Breast epithelium (tissue), 4 donors: ENCODE measurements around the gene ACACB. TPM values are rescaled to one million over a fixed set of nuclear protein-coding genes. Genes with fewer than 3 reads are reported as not detected.

Experiments
- DNase-seq, 2 donors: peaks; one replicate each; pipeline ENCODE4 v3.0.0-alpha.2; 2019; ENCODE audit warnings: low spot score in 2 of 2
- H3K27ac ChIP-seq, 2 donors: fragments of 200-600 bp; sonication (generic) in 1 of 2; one replicate each; pipeline ENCODE4 v1.5.1; 2016 to 2019; ENCODE audit warnings: mild to moderate bottlenecking in 1 of 2
- H3K27me3 ChIP-seq, 2 donors: fragments of 200-600 bp; sonication (generic) in 1 of 2; one replicate each; pipeline versions ENCODE4 v1.5.1 to v1.6.0; 2017 to 2019; ENCODE audit warnings: control low read depth in 1 of 2, mild to moderate bottlenecking in 1 of 2
- H3K36me3 ChIP-seq: fragments of 200-600 bp; one replicate; pipeline ENCODE4 v1.5.1; 2019
- H3K4me1 ChIP-seq, 2 donors: fragments of 200-600 bp; sonication (generic); one replicate each; pipeline ENCODE4 v1.5.1; 2016 to 2019; ENCODE audit warnings: control low read depth in 1 of 2
- H3K4me3 ChIP-seq, 3 donors: fragments of 200-600 bp; sonication (generic); 1 replicate in 2 of 3; 2 replicates in 1 of 3; pipeline ENCODE4 v1.5.1; 2016 to 2019; ENCODE audit warnings: mild to moderate bottlenecking in 3 of 3, moderate library complexity in 2 of 3
- H3K9me3 ChIP-seq, 2 donors: fragments of 200-600 bp; sonication (generic) in 1 of 2; one replicate each; pipeline ENCODE4 v1.5.1; 2016 to 2019; ENCODE audit warnings: control low read depth in 1 of 2
- POLR2A ChIP-seq: fragments of 450-650 bp; IDR thresholded peaks from one replicate; pipeline ENCODE4 v1.6.1; 2016; ENCODE audit warnings: antibody characterized with exemption, mild to moderate bottlenecking, moderate library complexity
- POLR2AphosphoS5 ChIP-seq, 3 donors: sonication (generic); formaldehyde crosslinking; IDR thresholded peaks; one replicate each; pipeline ENCODE4 v1.6.1; 2017; ENCODE audit warnings: antibody characterized with exemption in 3 of 3
- intact Hi-C: fragments of 100-400 bp; cut with DNase I; formaldehyde crosslinking; loops from one replicate; pipeline ENCODE4 v1.15.1; 2023; ENCODE audit warnings: low total_unique reads
- total RNA-seq, 3 donors: library from RNA; depleted of rRNA; stranded (reverse); fragments of >200 nt; gene quantifications; one replicate each; pipeline ENCODE4 v1.1.0, GENCODE V29; 2016
- TF ChIP-seq, protein P1 (sequence below), 3 donors: fragments of 450-650 bp; IDR thresholded peaks; one replicate each; pipeline ENCODE4 v1.5.1; 2016 to 2017; ENCODE audit warnings: antibody characterized with exemption in 3 of 3, mild to moderate bottlenecking in 3 of 3, moderate library complexity in 3 of 3

The ACACB gene
- total RNA-seq, 3 donors from 2014 or later = 223 to 957 (median 301) TPM

- H3K4me1 ChIP-seq = no peaks in the 10 kb centered on the region
- intact Hi-C loops = no loop called here
- H3K4me3 ChIP-seq = no peak overlapping the region
- H3K27me3 ChIP-seq = no peaks in the 10 kb centered on the region
- H3K9me3 ChIP-seq = no peaks in the 10 kb centered on the region
- TF ChIP-seq POLR2AphosphoS5 (IDR thresholded peaks at IDR 0.05) = no peak
- H3K36me3 ChIP-seq = peaks cover 7% of the 10 kb centered on the region
- no peak for DNase-seq
- H3K27ac ChIP-seq = no peak overlapping the region
These were observed 105.0 kb downstream of the ACACB start for GRCh38 chr12:109221277-109221931.

DNA sequence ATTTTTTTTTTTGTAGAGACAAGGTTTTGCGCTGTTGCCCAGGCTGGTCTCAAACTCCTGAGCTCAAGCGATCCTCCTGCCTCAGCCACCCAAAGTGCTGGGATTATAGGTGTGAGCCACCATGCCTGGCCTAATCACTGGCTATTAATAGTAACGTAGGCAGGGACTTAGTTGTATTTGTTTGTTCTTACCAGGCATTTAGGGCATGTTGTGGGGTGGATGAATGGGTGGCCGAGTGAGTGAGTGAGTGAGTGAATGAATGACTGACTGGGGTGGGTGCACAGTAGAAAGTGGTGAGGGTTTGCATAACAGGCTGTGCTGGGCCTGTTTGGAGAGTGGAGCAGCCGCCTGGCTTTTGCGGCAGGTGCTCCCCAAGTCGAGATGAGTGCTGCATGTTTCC is 105.7 kb downstream of the ACACB start:
- TF ChIP-seq, protein P1, sequence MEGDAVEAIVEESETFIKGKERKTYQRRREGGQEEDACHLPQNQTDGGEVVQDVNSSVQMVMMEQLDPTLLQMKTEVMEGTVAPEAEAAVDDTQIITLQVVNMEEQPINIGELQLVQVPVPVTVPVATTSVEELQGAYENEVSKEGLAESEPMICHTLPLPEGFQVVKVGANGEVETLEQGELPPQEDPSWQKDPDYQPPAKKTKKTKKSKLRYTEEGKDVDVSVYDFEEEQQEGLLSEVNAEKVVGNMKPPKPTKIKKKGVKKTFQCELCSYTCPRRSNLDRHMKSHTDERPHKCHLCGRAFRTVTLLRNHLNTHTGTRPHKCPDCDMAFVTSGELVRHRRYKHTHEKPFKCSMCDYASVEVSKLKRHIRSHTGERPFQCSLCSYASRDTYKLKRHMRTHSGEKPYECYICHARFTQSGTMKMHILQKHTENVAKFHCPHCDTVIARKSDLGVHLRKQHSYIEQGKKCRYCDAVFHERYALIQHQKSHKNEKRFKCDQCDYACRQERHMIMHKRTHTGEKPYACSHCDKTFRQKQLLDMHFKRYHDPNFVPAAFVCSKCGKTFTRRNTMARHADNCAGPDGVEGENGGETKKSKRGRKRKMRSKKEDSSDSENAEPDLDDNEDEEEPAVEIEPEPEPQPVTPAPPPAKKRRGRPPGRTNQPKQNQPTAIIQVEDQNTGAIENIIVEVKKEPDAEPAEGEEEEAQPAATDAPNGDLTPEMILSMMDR (IDR thresholded peaks at IDR 0.05) = no peak
- TF ChIP-seq POLR2AphosphoS5 (IDR thresholded peaks at IDR 0.05) (no peak), POLR2A (no peak)
- peaks cover 7% of the 10 kb centered on the region for H3K36me3 ChIP-seq
- intact Hi-C loops = no loop called here
- H3K9me3 ChIP-seq = no peaks in the 10 kb centered on the region
- no peaks in the 10 kb centered on the region for H3K4me1 ChIP-seq
- H3K27ac ChIP-seq = no peak overlapping the region
- no peak overlapping the region for H3K4me3 ChIP-seq
- no peak for DNase-seq
- H3K27me3 ChIP-seq = no peaks in the 10 kb centered on the region

DNA sequence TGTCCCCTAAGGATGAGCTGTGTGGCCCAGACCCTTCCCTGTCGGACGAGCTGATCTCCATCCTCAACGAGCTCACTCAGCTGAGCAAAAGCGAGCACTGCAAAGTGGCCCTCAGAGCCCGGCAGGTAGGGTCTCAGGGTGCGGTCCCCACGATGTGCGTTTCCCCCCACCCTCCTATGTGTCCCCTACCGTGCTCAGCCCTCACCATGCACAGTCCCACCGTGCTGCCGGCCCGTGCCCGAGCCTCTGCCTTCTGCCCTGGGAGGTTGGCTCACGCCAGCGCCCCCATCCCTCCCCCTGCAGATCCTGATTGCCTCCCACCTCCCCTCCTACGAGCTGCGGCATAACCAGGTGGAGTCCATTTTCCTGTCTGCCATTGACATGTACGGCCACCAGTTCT is 106.1 kb downstream of the ACACB start:
- intact Hi-C loops = no loop called here
- DNase-seq = no peak
- Histone ChIP-seq H3K27me3 (no peaks in the 10 kb centered on the region), H3K4me3 (no peak overlapping the region), H3K9me3 (no peaks in the 10 kb centered on the region), H3K27ac (no peak overlapping the region), H3K36me3 (peaks cover 7% of the 10 kb centered on the region), H3K4me1 (no peaks in the 10 kb centered on the region)
- no peak for TF ChIP-seq POLR2AphosphoS5 (IDR thresholded peaks at IDR 0.05)
- TF ChIP-seq, protein P1 (IDR thresholded peaks at IDR 0.05) = no peak
- no peak for TF ChIP-seq POLR2A

- no peak for TF ChIP-seq POLR2AphosphoS5 (IDR thresholded peaks at IDR 0.05)
- TF ChIP-seq POLR2A = no peak
- TF ChIP-seq, protein P1 (IDR thresholded peaks at IDR 0.05) = no peak
- Histone ChIP-seq H3K27ac (no peak overlapping the region), H3K27me3 (no peaks in the 10 kb centered on the region), H3K4me1 (no peaks in the 10 kb centered on the region), H3K36me3 (peaks cover 7% of the 10 kb centered on the region), H3K4me3 (no peak overlapping the region), H3K9me3 (no peaks in the 10 kb centered on the region)
- no peak for DNase-seq
- intact Hi-C loops = no loop called here
These were observed 106.8 kb downstream of the ACACB start for GRCh38 chr12:109223211-109223610.

GRCh38 chr12:109223868-109224267 is 107.5 kb downstream of the ACACB start:
- no peaks in the 10 kb centered on the region for H3K27me3 ChIP-seq
- DNase-seq = no peak
- intact Hi-C loops = no loop called here
- peaks cover 7% of the 10 kb centered on the region for H3K36me3 ChIP-seq
- no peak overlapping the region for H3K4me3 ChIP-seq
- no peaks in the 10 kb centered on the region for H3K4me1 ChIP-seq
- no peaks in the 10 kb centered on the region for H3K9me3 ChIP-seq
- no peak overlapping the region for H3K27ac ChIP-seq
- no peak for TF ChIP-seq POLR2A
- TF ChIP-seq, protein P1 (IDR thresholded peaks at IDR 0.05) = no peak
- TF ChIP-seq POLR2AphosphoS5 (IDR thresholded peaks at IDR 0.05) = no peak
